ENCODE data around the gene CCDC78.

GRCh38 chr16:705431-706188 lies 20.6 kb downstream of the CCDC78 start, which contains the start of gene FBXL16:
- TF ChIP-seq POLR2A (IDR thresholded peaks at IDR 0.05; ENCODE audit: low read depth, low read length) (no peak), POLR2AphosphoS5 (IDR thresholded peaks at IDR 0.05; ENCODE audit: low read depth, low read length) (no peak), TAF1 (IDR thresholded peaks at IDR 0.05; ENCODE audit: borderline replicate concordance, low read depth, low read length) (no peak)
